ENCODE results near the gene FYN.

FYN gene

GRCh38 chr6:111721753-111722154 lies 151.5 kb downstream of the FYN start:
- DNase-seq, result no peak

GRCh38 chr6:111720931-111721496 lies 152.2 kb downstream of the FYN start:
- no peak for DNase-seq

GRCh38 chr6:111718990-111719389 lies 154.3 kb downstream of the FYN start:
- no peak for DNase-seq

GRCh38 chr6:111718326-111718725 lies 154.9 kb downstream of the FYN start:
- DNase-seq, result peak; percentile 11

GRCh38 chr6:111717621-111718020 lies 155.6 kb downstream of the FYN start:
- DNase-seq, result no peak

GRCh38 chr6:111716325-111716724 lies 156.9 kb downstream of the FYN start:
- DNase-seq, result no peak

GRCh38 chr6:111715321-111715720 lies 157.9 kb downstream of the FYN start:
- no peak for DNase-seq

- DNase-seq, result no peak
These were observed 158.6 kb downstream of the FYN start for GRCh38 chr6:111714416-111715270.

- no peak for DNase-seq
These were observed 159.4 kb downstream of the FYN start for GRCh38 chr6:111713811-111714210.

GRCh38 chr6:111713236-111713635 lies 160.0 kb downstream of the FYN start:
- no peak for DNase-seq

GRCh38 chr6:111711984-111712752 lies 161.1 kb downstream of the FYN start:
- no peak for DNase-seq

GRCh38 chr6:111711476-111711875 lies 161.8 kb downstream of the FYN start:
- DNase-seq, result peak; percentile 18

GRCh38 chr6:111710911-111711310 lies 162.3 kb downstream of the FYN start:
- DNase-seq, result no peak

- DNase-seq, result no peak
These were observed 162.8 kb downstream of the FYN start for GRCh38 chr6:111710439-111710838.

GRCh38 chr6:111709615-111710398 lies 163.4 kb downstream of the FYN start:
- DNase-seq, result peak; percentile 54

- no peak for DNase-seq
These were observed 164.1 kb downstream of the FYN start for GRCh38 chr6:111709201-111709600.

GRCh38 chr6:111707773-111708172 lies 165.5 kb downstream of the FYN start:
- DNase-seq, result no peak

- DNase-seq, result no peak
These were observed 166.3 kb downstream of the FYN start for GRCh38 chr6:111706841-111707391.

GRCh38 chr6:111703723-111704122 lies 169.5 kb downstream of the FYN start:
- DNase-seq, result no peak

- no peak for DNase-seq
These were observed 171.0 kb downstream of the FYN start for GRCh38 chr6:111702268-111702667.

GRCh38 chr6:111701146-111701545 lies 172.1 kb downstream of the FYN start:
- DNase-seq, result no peak

- no peak for DNase-seq
These were observed 173.0 kb downstream of the FYN start for GRCh38 chr6:111700135-111700690.
